Fibroblast of skin of right quadriceps (primary cell): ENCODE results near the gene SCARF2.

Experiments
- DNase-seq: peaks from one replicate; pipeline ENCODE4 v3.0.0-alpha.2; 2013

SCARF2 gene

DNA sequence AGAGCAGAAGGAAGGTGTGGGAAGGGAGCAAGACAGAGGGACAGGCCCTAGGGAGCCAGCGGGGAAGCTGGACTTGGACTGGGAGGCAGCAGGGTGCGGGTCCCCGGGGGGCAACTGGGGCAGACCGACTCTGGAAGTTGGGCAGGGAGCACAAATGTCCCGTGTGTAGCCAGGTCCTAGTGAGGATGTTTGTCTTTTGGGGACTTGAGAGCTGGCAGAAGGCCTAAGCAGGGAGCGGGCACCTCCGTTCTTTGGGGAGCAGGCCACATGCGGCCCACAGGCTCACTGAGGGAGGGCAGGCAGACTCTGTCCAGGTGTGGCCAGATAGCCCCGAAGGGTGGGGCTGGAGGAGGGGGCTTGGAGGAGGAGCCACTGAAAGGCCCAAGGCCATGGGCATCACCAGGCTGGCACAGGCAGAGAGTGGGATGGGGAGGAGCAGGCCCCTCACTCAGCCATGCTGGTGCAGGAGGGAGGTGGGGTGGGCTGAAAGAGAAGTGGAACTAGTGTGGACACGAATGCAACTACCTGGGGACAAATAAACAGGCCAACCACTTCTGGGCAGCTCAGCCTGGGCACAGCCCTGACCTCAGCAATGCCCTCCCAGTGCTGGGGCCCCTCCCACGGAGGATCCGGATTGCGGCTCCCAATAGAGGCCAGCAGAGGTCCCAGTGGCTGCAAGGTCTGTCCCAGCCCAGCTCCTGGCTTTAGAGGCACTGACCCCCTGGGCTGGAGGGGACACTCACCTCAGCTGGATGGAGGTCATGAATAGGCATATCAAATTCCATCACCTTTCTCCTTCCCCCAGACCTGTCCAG is 1.3 kb upstream of the SCARF2 start:
- no peak for DNase-seq

- no peak for DNase-seq
These were observed 727 bp upstream of the SCARF2 start for GRCh38 chr22:20438427-20438677.

- no peak for DNase-seq
These were observed 635 bp downstream of the SCARF2 start for GRCh38 chr22:20436768-20437612.

DNA sequence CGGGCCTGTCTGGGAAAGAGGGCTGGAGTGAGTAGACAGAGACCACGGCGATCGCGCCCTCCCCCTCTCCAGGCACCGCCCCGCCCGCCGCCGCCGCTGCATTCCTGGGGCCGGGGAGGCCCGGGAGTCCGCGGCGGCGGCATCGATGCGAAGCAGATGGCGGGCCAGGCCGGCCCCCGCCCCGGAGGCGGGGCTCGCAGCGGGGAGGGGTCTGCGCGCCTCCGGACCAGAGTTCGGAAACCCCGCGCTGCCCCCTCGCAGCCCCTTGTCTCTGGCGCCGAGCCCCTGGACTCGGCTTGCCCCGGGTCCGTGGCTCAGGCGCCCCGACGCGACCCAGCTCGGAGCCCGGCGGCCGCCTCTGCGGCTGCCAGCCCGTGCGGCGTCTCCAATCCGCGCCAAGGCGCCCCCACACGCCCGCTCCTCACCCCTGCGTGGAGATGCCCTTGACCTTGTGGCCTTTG is 1.3 kb downstream of the SCARF2 start:
- peak; percentile 68 for DNase-seq

- DNase-seq = no peak
These were observed 2.0 kb downstream of the SCARF2 start for GRCh38 chr22:20435436-20436306.

DNA sequence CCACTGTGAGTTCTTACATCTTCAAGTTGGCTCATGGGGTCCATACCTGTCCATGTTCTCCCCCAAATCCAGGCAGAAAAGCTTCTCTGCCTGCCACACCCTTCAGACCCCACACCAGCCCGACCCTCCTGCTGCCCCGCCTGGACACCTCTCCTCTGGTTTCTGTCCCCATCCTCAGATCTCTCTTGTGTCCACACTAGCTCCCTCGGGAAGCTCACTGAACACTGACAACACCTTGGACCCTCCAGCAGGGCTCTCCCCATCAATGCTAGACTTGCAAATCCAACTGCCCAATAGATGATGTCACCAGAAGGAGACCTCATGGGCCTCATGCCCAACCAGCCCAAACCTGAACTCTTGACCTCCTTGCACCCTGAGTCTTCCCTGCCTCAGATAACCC is 2.9 kb downstream of the SCARF2 start:
- no peak for DNase-seq

DNA sequence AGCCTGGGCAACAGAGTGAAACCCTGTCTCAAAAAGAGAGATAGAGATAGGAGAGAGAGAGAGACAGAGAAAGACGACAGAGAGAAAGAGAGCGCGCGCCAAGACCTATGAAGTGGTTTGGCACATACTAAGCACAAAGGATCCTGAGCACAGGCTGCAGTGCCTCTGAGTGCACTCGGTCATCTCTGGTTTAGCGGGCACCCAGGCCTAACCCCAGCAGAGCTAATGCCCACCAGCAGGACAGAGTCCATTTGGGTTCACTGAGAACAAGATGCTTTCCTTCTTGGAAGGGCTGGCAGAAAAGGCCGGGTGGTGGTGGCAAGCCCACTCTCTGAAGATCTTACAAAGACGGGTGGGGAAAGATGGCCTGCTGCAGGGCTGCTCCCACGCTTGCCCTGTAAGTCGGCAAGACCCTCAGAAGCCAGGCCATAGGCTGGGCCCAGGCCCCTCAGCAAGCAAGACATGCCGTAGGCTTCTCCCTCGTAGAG is 3.3 kb downstream of the SCARF2 start:
- no peak for DNase-seq

- no peak for DNase-seq
These were observed 3.9 kb downstream of the SCARF2 start for GRCh38 chr22:20433686-20434241.

GRCh38 chr22:20433191-20433590 is 4.4 kb downstream of the SCARF2 start:
- DNase-seq = no peak

- DNase-seq = no peak
These were observed 5.4 kb downstream of the SCARF2 start for GRCh38 chr22:20432244-20432686.

DNA sequence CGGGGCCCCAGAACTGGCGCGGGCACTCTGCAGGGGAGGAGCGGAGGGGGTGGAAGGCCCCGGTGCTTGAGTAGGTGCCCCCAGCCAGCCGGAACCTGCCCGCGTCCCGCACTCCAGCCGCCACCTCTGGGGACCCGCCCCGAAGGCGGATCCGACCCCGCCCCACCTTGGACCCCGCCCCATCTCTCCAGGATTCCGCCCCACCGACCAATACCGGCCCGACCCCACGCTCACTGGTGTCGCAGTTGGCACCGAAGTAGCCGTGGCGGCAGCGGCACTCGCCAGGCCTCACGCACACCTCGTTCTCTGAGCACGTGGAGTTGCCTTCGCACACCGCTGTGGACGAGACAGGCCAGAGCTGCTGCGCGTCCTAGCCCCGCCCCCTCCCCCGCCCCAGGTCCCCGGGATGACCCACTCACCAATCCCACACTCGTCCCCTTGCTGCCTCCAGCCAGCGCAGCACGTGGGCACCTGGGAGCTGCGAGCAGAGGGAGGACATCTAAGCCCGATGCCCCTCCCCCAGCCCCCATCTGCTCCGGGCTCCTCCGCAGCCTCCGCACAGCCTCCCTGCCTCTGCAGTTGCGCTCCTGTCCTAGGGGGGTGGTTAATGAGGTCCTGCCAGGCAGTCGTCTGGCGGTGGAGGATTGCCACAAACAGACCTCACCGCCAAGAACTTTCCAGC is 6.0 kb downstream of the SCARF2 start:
- DNase-seq = no peak

DNA sequence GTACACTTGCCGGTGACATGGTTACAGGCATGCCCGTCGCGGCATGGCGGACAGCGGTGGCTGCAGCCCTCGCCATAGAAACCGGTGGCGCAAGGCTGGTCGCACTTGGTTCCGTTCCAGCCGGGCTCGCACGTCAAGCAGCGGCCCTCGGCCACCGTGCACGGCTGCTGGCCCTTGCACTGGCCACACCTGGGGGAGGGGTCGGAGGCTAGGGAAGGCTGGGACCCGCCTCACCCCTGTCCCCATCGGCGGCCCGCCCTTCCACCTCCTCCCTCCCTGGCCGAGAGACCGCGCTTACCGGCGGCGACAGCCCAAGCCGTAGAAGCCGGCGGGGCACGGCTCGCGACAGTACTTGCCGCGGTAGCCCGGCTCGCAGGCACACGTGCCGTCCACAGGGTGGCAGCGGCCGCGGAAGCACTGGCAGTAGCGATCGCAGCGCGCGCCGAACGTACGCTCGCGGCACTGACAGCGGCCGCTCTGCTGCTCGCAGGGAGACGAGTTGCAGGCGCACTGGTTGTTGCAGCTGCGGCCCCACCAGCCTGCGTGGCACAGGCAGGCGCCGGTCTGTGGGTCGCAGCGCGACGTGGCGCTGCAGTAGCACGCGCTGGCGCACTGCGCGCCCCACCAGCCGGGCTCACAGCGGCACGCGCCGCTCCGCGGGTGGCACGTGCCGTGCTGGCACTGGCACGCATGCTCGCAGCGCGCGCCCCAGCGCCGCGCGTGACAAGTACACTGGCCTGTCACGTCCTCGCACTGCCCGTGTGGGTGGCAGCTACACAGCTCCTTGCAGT is 6.7 kb downstream of the SCARF2 start:
- DNase-seq = peak; percentile 62

DNA sequence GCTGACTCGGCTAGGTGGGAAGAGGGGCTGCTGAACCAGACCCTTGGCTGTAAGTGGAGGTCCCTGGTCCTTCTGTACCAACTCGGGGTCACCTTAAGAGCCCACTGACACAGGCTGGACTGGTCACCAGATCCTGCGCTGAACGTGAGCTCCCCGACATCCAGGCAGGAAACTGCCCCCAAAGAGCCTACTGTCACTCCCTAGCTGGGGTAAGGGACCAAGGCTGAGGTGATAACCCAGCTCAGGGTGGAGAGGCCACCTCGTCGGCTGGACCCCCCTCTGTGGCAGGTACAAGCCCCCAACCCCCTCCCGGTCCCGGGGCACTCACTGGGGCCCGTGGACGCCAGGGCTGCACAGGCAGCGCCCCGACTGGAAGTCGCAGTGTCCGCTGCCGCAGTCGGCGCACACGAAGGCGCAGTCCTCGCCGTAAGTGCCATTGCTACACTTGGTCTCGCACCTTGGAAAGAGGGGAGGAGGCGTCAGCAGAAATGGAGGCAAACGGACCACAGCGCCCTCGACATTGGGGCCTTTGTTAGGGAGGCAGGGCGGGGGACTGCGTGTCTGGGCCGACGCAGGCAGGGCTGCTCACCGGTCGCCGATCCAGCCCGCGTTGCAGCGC is 7.4 kb downstream of the SCARF2 start:
- DNase-seq = no peak

DNA sequence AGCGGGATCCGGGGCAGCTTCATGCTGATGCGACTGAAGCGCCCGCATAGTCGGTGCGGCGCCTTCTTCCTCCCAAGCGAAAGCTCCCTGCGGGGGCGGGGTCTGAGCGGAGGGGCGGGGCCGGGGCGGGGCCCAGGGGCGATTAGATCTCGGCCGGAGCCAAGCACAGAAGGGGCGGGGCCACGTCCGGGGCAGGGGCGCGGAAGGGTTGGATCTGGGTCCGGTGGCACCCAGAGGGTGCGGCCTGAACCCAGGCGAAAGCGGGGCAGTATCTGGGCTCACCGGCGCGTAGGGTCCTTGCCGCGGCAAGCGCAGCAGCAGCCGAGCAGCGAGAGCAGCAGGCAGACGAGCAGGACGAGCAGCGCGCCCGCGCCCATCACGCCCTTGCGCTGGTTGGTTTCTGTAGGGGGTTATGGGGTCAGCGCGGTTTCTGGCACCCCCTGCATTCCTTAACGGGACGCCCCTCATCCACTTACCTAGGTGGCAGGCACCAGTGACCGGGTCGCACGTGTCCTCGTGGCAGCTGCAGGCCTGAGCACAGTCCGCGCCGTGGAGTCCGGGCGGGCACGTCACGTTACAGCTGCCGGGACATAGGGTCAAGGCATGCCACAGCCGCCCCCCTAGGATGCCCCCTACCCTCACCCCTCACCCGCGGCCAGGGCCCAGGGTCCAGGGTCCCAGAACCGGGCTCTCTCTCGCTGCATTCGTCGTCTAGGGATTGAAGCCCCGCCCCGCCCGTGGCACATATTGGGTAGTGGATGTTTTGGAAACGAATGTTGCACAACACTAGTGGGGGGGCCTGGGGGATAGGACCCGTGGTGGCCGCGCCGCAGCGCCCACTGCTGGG is 8.1 kb downstream of the SCARF2 start:
- no peak for DNase-seq

DNA sequence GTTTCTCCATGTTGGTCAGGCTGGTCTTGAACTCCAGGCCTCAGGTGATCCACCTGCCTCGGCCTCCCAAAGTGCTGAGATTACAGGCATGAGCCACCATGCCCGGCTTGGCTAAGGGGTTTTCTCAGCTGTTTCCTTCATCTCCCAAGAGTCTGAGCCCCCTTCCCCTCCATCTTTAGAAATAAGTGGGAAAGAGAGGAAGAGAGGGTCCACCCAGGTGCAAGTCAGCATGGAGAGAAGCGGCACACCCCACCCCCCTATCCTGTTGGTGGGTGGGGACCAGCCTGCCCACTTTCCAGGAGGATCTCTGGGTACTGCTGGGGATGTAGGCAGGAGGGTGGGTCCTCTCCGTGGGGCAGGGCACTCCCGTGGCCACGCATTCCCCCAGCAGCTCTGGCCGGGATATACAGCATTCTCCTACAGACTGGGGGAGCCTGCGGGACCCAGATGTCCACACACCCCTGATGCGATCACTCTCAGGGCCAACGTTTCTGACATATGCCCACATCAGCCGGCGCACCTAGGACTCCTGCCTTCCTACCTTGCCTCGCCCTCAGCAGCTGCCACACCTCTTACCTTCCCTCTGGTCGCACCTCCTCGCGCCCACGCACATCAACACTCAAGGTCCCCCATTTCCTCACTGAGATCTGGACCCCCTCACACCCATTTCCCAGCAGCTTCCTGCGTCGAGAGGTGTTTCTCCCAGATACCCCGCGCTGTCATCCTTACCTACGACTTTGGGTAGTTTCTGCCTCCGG is 8.9 kb downstream of the SCARF2 start:
- DNase-seq = no peak

- no peak for DNase-seq
These were observed 9.6 kb downstream of the SCARF2 start for GRCh38 chr22:20427945-20428417.

DNA sequence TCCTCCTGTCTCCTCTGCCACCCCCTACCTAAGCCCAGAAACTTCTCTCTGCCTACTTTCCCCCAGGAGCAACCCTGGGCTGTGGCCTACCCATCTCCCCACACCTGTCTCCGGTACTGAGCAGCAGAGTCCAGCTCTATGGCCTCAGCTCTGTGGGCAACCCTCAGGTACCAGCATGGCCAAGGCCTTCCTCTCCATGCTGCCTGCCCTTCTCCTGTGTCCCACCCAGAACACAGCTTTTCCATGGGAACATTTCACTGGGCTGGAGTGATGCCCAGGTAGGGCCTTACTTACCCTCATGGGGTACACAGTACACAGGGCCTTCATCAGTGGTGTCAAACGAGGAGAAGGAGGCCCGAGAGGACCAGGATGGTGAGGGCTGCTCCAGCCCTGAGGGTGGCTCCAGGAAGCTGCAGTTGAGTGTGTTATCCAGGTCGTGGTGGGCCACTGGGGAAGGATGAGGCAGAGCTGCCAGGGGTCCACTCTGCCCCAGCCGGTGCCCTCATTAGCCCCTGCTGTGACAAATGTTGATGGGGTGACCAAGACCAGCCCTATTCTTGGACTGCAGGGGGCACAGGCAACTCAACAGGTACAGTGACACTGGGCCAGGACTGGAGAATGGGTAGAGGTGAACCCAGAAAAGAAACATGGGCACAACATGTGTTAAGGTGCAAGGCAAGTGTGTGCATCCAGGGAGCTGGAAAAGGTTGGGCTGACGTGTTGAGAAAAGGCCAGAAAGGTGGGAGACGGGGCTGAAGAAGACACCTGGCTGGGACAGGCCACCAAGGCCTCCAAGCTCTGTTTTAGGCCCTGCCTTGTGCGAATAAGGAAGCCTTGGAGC is 10.3 kb downstream of the SCARF2 start:
- DNase-seq = no peak

- no peak for DNase-seq
These were observed 11.4 kb downstream of the SCARF2 start for GRCh38 chr22:20426259-20426615.
